Activated CD8-positive, alpha-beta memory T cell treated with anti-CD3 and anti-CD28 coated beads, Interleukin-2, amount 50 U/mL, for 48 hours (primary cell): Measurements from ENCODE around the gene KCNK17.

ENCODE experiments used
- DNase-seq: peaks from one replicate; pipeline ENCODE4 v3.0.0-alpha.2; 2020

Gene KCNK17

GRCh38 chr6:39335780-39336545 is 21.7 kb upstream of the KCNK17 start:
- DNase-seq = no peak

GRCh38 chr6:39333644-39334438 is 19.6 kb upstream of the KCNK17 start:
- DNase-seq = no peak

GRCh38 chr6:39330476-39330875 is 16.3 kb upstream of the KCNK17 start:
- DNase-seq = no peak

GRCh38 chr6:39330057-39330456 is 15.8 kb upstream of the KCNK17 start:
- no peak for DNase-seq

GRCh38 chr6:39328066-39328465 is 13.8 kb upstream of the KCNK17 start:
- DNase-seq = no peak

DNA sequence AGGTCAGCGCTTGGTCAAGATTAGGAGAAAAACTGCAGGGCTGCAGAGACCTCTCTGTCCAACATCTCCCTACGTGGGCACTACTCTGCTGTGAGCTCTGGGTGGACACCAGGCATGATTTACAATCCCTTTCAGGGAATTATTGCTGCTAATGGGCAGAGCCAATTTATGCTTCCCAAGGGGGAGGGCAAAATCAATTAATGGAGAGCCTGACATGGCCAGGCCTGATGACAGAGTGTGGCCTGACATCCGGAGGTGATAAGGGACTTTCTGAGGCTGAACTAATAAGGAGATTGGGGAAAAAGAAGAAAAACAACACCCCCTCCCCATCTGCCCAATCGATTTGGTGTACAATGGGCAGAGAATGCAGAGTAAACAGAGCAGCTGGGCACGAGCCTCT is 13.3 kb upstream of the KCNK17 start:
- DNase-seq = no peak

DNA sequence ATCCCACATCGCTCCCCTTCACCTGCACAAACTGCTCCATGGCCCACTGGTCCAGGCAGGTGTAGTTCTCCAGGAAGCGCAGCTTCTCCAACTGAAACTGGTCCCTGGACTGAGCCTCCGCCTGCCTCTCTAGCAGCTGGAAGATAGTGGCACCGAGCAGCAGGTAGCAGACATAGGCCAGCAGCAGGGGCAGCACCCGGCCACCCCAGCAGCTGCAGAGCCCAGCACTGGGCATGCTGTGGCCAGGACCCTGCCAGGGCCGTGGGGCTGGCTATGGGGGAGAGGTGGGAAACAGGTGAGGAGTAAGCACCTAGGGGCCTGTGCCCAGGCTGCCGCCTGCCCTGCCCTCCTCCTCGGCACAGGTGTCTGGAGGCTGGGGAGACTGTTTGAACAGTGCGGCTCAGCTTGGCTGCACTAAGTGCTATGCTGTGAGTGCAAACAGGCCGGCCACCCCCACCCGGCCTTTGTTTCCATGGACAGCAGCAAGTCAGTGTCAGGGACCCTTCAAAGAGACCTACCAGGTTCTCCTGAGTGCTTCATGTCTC is 8.2 kb upstream of the KCNK17 start, which contains the start of gene KCNK16:
Gene KCNK16, minus strand, starts transcription at position 397 of the 545 bp plus-strand sequence. Its CDS starts 162 bp downstream, at position 235.
- DNase-seq = no peak

DNA sequence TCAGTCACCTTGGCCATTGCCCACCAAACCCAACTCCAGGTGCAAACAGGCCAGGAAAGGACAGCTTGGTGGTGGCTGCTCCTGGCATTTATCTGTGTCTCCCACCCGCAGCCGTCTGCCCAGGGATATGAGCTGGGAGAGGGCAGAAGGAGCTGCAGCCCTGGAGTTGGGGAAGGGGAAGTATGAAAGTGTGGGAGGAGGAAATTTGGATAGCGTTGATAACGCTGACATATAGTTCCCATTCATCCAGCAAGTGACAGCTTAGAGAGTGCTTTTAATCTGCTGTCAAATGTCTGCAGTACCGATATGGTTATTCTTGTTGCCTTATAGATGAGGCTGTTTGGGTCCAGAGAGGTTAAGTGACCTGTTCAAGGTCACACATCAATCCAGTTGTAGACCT is 7.5 kb upstream of the KCNK17 start:
- no peak for DNase-seq

DNA sequence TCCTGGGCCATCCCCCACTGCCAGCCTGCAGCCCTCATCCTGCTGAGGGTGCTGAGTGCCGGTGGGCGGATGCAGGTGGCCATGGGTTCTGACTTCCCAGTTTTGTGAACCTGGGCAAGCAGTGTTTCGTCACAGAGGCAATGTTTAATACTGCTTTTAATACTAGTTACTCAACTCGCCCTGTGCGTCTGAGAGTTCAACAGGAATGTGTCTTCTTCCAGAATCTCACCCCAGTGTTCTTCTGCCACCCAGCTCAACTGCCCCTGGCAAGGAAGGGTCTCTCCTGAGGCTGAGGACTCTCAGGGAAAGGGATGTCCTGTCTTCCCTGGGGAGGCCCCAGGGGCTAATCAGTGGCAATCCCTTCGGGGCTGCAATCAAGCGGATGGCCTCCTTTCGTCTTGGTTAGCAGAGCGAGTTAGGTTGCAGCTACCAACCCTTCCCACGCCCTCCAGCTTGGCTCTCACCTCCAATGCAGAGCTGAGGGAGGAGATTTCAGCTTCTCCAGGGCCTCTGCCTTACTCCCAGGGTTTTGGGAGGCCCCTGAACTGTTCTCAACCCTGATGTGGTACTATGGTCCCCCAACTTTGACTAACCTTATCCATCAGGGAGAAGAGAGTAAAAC is 6.3 kb upstream of the KCNK17 start:
- no peak for DNase-seq

DNA sequence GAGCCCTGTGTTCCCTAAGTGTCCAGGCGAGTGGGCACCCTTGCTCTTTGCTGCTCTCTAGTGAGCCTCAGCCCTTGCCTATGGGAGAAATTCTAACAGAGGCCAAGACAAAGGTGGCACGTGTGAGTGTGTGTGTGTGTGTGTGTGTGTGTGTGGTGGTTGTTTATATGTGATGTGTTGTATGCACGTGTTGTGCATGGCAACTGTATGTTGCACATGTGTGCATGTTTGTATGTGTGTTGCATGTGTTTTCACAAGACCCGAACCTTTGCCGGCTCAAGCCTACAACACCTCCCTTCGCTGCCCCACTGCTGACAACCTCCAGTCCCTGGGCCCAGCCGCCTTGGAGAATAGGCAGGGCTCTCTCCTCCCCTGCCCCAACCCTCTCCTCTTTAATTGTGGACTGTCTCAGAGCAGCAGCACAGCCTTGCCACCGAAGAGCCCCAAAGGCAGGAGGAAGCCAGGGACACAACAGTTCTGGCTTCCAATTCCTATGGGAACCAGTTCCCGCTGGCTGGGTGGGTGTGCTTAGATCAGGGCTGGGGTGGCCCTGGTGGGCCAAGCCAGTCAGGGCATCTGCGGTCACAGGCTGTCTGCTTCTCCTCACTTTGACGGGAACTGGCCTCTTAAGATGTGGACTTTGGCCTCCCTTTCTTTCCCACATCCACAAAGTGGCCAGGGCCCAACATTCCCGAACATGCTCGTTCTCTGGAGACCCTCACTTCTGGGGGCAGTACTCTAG is 5.6 kb upstream of the KCNK17 start:
- DNase-seq = no peak

DNA sequence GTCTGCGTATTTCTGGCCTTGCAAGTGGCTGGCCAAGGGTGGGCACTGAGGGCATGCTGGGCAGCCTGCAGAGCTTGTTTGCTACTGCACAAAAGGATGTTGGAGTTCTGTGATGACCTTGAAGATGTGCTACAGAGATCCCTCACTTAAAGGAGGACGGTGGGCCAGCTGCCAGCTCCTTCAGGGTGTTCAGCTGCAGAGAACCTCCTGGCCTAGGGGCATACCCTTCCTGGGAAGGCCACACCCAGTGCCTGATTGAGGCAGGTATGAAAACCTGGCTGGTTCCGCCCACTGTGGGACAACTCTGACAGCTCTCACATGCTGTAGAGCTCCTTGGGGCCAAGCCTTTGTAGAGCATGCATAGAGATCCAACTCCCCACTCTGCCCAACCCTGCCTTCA is 3.0 kb upstream of the KCNK17 start:
- DNase-seq = no peak

GRCh38 chr6:39313526-39314272 is 520 bp downstream of the KCNK17 start:
- DNase-seq = no peak

DNA sequence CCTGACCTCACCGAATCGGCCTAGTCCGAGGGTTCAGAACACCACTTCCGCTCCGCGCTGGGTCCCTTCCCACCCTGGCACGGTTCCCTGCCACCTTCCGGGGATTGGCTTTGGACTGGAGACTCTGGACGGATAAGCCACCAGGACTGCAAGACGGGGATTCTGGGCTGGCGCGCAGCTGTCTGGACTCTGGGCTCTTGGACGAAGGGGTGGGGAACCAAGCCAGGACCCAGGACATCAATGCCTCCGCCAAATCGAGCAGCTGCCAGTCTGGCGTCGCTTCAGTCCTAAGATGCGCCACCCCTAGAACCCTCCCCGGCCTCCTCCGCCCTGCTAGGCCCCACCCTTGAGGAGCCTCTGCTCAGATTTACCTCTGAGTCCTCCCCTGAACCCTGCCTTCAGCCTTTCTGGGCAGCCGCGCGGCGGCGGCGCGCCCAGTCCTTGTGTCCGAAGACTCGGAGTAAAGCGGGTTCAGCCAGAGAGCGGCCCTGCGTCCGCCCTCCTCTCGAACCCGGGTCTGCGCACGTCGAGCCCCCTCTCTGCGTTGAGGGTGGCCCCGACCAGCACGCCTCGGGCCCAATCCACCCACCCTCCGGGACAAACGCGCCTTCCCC is 1.2 kb downstream of the KCNK17 start:
- DNase-seq = no peak

GRCh38 chr6:39310542-39310941 is 3.7 kb downstream of the KCNK17 start:
- no peak for DNase-seq

- peak; percentile 79 for DNase-seq
Measured at GRCh38 chr6:39309942-39310531, 4.2 kb downstream of the KCNK17 start.

- DNase-seq = no peak
Measured at GRCh38 chr6:39307462-39307861, 6.8 kb downstream of the KCNK17 start.

DNA sequence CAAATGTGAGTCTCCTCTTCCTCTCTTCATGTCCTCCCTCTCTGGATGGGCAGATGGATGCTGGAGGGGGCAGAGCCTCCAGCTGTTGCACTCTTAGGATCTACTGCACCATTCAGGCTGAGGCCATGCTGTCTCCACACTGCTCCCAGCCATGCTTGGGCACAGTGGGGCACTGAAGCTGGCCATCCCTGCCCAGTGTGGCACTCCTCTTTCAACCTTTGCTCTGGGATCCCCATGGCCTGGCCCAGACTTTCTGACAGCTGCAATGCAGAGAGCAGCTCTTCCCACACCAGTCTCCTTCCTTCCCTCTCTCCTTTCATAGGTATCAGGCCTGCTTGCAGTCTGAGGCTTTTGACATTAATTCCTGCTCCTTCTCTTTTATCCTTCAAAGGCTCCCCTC is 9.3 kb downstream of the KCNK17 start:
- DNase-seq = no peak

DNA sequence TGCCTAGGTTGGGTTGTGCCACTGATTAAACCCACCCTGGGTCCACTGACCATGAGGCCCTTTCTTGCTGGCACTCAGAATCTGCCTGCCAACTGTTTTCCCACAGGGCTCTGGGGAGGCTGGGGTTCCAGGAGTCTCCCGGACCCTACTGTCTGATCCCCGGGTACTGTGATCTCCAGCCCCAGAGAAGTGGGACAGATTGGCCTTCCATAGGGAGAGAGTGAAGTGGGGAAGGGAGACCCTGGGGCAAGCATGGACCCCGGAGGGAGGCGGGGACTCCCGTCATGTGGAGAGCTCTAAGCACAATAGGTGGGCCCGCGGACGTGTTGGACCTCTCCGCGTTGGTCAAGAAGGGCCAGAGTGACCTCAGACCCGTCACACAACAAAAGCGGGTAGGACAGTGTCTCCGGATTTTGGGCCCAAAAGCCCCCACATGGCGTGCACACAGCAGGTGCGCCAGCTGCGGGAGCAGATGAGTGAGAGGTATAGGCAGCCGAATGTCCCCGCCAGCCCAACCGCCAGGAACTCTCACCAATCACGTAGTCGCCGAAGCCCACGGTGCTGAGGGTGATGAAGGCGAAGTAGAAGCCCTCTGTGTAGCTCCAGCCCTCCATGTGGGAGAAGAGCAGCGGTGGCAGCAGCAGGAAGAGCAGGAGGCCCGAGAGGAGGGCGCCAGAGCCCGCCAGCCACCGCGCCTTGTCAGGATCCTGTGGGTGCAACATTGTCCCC is 10.6 kb downstream of the KCNK17 start:
- no peak for DNase-seq

DNA sequence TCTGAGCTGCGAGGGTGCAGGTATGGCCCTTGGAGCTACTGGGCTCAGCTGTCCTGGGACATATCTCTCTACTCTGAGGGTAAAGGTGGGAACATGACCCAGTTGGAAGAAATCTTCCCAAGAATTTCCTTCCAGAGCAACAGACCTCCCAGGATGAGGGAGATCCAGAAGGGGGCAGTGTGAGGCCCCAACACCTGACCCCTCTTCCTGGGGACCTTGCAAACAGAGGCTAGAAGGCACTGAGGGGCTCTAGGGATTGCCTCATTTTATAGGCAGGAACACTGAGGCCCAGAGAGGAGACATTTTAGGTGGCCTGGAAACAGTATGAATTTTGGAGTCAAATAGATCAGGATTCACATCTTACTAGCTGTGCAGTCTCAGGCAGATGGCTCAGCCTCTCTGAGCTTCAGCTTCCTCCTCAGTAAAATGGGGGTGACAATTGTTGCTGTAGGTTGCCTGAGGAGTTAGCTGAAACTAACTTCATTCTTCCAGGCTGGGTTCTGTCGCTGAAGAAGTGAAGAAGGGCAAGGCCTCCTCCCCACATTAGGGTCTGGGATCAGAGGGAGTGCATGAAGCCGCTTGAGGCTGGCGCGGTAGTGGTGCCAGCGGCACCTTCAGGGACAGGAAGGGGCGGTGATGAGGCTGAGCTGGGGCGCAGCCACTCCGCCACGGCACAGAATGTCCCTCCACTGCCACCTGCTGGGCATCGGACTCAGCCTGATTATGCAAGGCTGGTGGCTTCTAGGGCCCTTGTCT is 11.4 kb downstream of the KCNK17 start:
- peak; percentile 93 for DNase-seq

DNA sequence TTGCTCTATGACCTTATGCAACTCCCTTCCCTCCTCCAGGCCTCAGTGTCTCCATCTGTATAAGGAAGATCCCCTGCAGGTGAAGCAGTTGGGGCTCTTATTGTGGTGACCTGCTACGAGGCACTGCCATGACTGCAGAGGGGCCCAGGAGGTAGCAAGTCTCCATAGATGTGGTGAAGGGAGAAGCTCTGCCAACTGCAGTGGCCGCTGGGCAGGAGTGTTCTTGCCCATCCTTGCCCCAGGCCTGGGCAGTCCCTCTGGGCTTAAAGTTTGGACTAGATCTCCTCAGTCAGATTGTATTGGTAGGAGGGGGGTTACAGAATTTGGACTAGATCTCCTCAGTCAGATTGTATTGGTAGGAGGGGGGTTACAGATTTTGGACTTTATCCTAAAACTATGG is 12.2 kb downstream of the KCNK17 start:
- DNase-seq = no peak
